K562 (cell line): ENCODE results near the gene RASSF10. TPM values are rescaled to one million over a fixed set of nuclear protein-coding genes. Genes with fewer than 3 reads are reported as not detected.

Experiments used
- ATF7 ChIP-seq: fragments of 450-650 bp; IDR thresholded peaks from 2 replicates; pipeline ENCODE4 v1.7.1; 2014; ENCODE audit warnings: mild to moderate bottlenecking, moderate library complexity
- CBFA2T2 ChIP-seq: fragments of 450-650 bp; conservative IDR thresholded peaks from 2 replicates; pipeline ENCODE4 v1.6.1; 2017; ENCODE audit warnings: mild to moderate bottlenecking
- CREB1 ChIP-seq, 2 experiments: sonication (generic) in 1 of 2; formaldehyde crosslinking in 1 of 2; IDR thresholded peaks; 2 replicates each; pipeline versions ENCODE4 v1.6.1 to v1.8.0; 2012 to 2022; ENCODE audit warnings: inconsistent platforms in 1 of 2, mild to moderate bottlenecking in 1 of 2, missing genetic modification reagents in 1 of 2, moderate library complexity in 1 of 2
- EHMT2 ChIP-seq: fragments of 450-650 bp; IDR thresholded peaks from 2 replicates; pipeline ENCODE4 v1.6.1; 2018; ENCODE audit warnings: antibody characterized with exemption
- GATAD2B ChIP-seq: fragments of 450-650 bp; IDR thresholded peaks from 2 replicates; pipeline ENCODE4 v1.6.1; 2017; ENCODE audit warnings: mild to moderate bottlenecking, borderline replicate concordance
- HIVEP1 ChIP-seq: fragments of 250-450 bp; sonication (Bioruptor Pico); IDR thresholded peaks from 2 replicates; pipeline ENCODE4 v1.4.0; 2020; ENCODE audit warnings: mild to moderate bottlenecking
- HLTF ChIP-seq: fragments of 450-650 bp; IDR thresholded peaks from 2 replicates; pipeline ENCODE4 v1.6.1; 2016
- IRF2 ChIP-seq: sonication (generic); formaldehyde crosslinking; IDR thresholded peaks from 2 replicates; pipeline ENCODE4 v1.8.1; 2022; ENCODE audit warnings: mild to moderate bottlenecking, missing genetic modification reagents
- MTA2 ChIP-seq: fragments of 450-650 bp; IDR thresholded peaks from 2 replicates; pipeline ENCODE4 v1.6.1; 2016; ENCODE audit warnings: low read depth
- NCOA1 ChIP-seq: fragments of 450-650 bp; IDR thresholded peaks from 2 replicates; pipeline ENCODE4 v1.6.1; 2016; ENCODE audit warnings: low read depth
- PML ChIP-seq: IDR thresholded peaks from 2 replicates; pipeline ENCODE4 v1.6.1; 2012; ENCODE audit warnings: low read length, inconsistent platforms
- POLR2B ChIP-seq: fragments of 450-650 bp; IDR thresholded peaks from 2 replicates; pipeline ENCODE4 v1.6.1; 2018; ENCODE audit warnings: low read depth; ENCODE audit not compliant: partially characterized antibody
- SMAD1 ChIP-seq: fragments of 150-350 bp; IDR thresholded peaks from 2 replicates; pipeline ENCODE4 v1.6.1; 2014; ENCODE audit warnings: low read length, low read depth; ENCODE audit not compliant: partially characterized antibody
- SP2 ChIP-seq: IDR thresholded peaks from 2 replicates; pipeline ENCODE4 v1.6.1; 2011; ENCODE audit warnings: mild to moderate bottlenecking, low read depth, low read length, moderate library complexity; ENCODE audit not compliant: poor library complexity, severe bottlenecking; ENCODE audit errors: extremely low read depth
- TAL1 ChIP-seq: fragments of 450-650 bp; IDR thresholded peaks from 2 replicates; pipeline ENCODE4 v1.6.1; 2016; ENCODE audit warnings: mild to moderate bottlenecking
- THRAP3 ChIP-seq: fragments of 450-650 bp; IDR thresholded peaks from 2 replicates; pipeline ENCODE4 v1.6.1; 2016; ENCODE audit warnings: mild to moderate bottlenecking, inconsistent platforms, borderline replicate concordance
- ZFX ChIP-seq: sonication (generic); formaldehyde crosslinking; IDR thresholded peaks from 2 replicates; pipeline ENCODE4 v1.8.0; 2022; ENCODE audit warnings: mild to moderate bottlenecking, missing genetic modification reagents, moderate library complexity
- ZNF512 ChIP-seq: IDR thresholded peaks from 2 replicates; pipeline ENCODE4 v1.6.1; 2016; ENCODE audit warnings: missing genetic modification characterization, missing compliant biosample characterization
- ZNF707 ChIP-seq: fragments of 250-450 bp; sonication (Bioruptor Pico); conservative IDR thresholded peaks from 2 replicates; pipeline ENCODE4 v1.8.0; 2022; ENCODE audit warnings: inconsistent platforms, mild to moderate bottlenecking, moderate library complexity
- polyA plus RNA-seq, 8 experiments: library from polyadenylated mRNA; depleted of rRNA in 4 of 8; stranded (reverse) in 5 of 8; unstranded in 3 of 8; fragments of >200 nt; fragmentation: Nextera tagmentation in 2 of 8; fragmentation: Illumina TruSeq in 1 of 8; extraction: Ambion mirVana in 2 of 8; extraction: Trizol in 1 of 8; gene quantifications; 2 replicates each; pipeline versions ENCODE4 v1.2.1 to v1.2.3, GENCODE V29; 2011 to 2014; ENCODE audit warnings: inconsistent platforms in 1 of 8, missing spikeins in 1 of 8
- total RNA-seq, 7 experiments: library from RNA; depleted of rRNA in 6 of 7; stranded (reverse); fragments of >200 nt in 6 of 7; fragmentation: Illumina TruSeq in 2 of 7; extraction: Trizol in 2 of 7; gene quantifications; 2 replicates each; pipeline versions ENCODE4 v1.2.1 to v1.2.3, GENCODE V29; 2011 to 2021; ENCODE audit warnings: low replicate concordance in 1 of 7
- TF ChIP-seq, protein P1 (sequence below): sonication (generic); formaldehyde crosslinking; IDR thresholded peaks from 2 replicates; pipeline ENCODE4 v1.8.1; 2022; ENCODE audit warnings: missing genetic modification reagents
- TF ChIP-seq, protein P2 (sequence below): fragments of 450-650 bp; IDR thresholded peaks from 2 replicates; pipeline ENCODE4 v1.6.1; 2016; ENCODE audit warnings: low read depth, mild to moderate bottlenecking, moderate library complexity
- TF ChIP-seq, protein P3 (sequence below): fragments of 250-450 bp; sonication (Bioruptor Pico); IDR thresholded peaks from 2 replicates; pipeline ENCODE4 v1.4.0; 2020; ENCODE audit warnings: mild to moderate bottlenecking
- TF ChIP-seq, protein P4 (sequence below): fragments of 250-450 bp; sonication (Bioruptor Pico); IDR thresholded peaks from 2 replicates; pipeline ENCODE4 v1.6.1; 2021; ENCODE audit warnings: mild to moderate bottlenecking
- TF ChIP-seq, protein P5 (sequence below), 2 experiments: fragments of 200-800 bp in 1 of 2; sonication (Bioruptor generic) in 1 of 2; sonication (generic) in 1 of 2; formaldehyde crosslinking in 1 of 2; IDR thresholded peaks in 1 of 2; conservative IDR thresholded peaks in 1 of 2; 2 replicates each; pipeline versions ENCODE4 v1.5.0 to v1.6.1; 2016 to 2020; ENCODE audit warnings: missing compliant biosample characterization in 1 of 2, missing genetic modification characterization in 1 of 2, missing genetic modification reagents in 1 of 2

The RASSF10 gene
- total and polyA plus RNA-seq, 9 of the 15 experiments (the other 6 are each of a cell fraction or from before 2014, with no cell fraction given), result not detected

- TF ChIP-seq ATF7 (no peak), CBFA2T2 (peak; percentile 66), NCOA1 (no peak), CREB1 (IDR thresholded peaks at IDR 0.05) (no peak), CREB1 (CRISPR knock-in tag; IDR thresholded peaks at IDR 0.05) (no peak), PML (no peak), MTA2 (no peak), TAL1 (peak; percentile 65), POLR2B (no peak), HLTF (no peak), SP2 (no peak), ZNF512 (tag) (no peak), IRF2 (CRISPR knock-in tag) (no peak), GATAD2B (no peak), THRAP3 (no peak), ZFX (CRISPR knock-in tag) (peak; percentile 40; the same call in 1 of the 2 replicates), SMAD1 (no peak), ZNF707 (no peak), EHMT2 (no peak), HIVEP1 (CRISPR knock-in tag) (no peak)
- TF ChIP-seq, protein P1, sequence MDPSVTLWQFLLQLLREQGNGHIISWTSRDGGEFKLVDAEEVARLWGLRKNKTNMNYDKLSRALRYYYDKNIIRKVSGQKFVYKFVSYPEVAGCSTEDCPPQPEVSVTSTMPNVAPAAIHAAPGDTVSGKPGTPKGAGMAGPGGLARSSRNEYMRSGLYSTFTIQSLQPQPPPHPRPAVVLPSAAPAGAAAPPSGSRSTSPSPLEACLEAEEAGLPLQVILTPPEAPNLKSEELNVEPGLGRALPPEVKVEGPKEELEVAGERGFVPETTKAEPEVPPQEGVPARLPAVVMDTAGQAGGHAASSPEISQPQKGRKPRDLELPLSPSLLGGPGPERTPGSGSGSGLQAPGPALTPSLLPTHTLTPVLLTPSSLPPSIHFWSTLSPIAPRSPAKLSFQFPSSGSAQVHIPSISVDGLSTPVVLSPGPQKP (CRISPR knock-in tag), result no peak
- TF ChIP-seq, protein P2, sequence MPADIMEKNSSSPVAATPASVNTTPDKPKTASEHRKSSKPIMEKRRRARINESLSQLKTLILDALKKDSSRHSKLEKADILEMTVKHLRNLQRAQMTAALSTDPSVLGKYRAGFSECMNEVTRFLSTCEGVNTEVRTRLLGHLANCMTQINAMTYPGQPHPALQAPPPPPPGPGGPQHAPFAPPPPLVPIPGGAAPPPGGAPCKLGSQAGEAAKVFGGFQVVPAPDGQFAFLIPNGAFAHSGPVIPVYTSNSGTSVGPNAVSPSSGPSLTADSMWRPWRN, result no peak
- TF ChIP-seq, protein P3, sequence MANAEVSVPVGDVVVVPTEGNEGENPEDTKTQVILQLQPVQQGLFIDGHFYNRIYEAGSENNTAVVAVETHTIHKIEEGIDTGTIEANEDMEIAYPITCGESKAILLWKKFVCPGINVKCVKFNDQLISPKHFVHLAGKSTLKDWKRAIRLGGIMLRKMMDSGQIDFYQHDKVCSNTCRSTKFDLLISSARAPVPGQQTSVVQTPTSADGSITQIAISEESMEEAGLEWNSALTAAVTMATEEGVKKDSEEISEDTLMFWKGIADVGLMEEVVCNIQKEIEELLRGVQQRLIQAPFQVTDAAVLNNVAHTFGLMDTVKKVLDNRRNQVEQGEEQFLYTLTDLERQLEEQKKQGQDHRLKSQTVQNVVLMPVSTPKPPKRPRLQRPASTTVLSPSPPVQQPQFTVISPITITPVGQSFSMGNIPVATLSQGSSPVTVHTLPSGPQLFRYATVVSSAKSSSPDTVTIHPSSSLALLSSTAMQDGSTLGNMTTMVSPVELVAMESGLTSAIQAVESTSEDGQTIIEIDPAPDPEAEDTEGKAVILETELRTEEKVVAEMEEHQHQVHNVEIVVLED (CRISPR knock-in tag), result no peak
- TF ChIP-seq, protein P4, sequence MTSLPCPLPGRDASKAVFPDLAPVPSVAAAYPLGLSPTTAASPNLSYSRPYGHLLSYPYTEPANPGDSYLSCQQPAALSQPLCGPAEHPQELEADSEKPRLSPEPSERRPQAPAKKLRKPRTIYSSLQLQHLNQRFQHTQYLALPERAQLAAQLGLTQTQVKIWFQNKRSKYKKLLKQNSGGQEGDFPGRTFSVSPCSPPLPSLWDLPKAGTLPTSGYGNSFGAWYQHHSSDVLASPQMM (CRISPR knock-in tag), result no peak
- TF ChIP-seq, protein P5, sequence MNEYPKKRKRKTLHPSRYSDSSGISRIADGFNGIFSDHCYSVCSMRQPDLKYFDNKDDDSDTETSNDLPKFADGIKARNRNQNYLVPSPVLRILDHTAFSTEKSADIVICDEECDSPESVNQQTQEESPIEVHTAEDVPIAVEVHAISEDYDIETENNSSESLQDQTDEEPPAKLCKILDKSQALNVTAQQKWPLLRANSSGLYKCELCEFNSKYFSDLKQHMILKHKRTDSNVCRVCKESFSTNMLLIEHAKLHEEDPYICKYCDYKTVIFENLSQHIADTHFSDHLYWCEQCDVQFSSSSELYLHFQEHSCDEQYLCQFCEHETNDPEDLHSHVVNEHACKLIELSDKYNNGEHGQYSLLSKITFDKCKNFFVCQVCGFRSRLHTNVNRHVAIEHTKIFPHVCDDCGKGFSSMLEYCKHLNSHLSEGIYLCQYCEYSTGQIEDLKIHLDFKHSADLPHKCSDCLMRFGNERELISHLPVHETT (CRISPR knock-in tag; conservative IDR thresholded peaks at IDR 0.05 in 1 of 2, IDR thresholded peaks at IDR 0.05 in 1 of 2), result no peak
Observed at GRCh38 chr11:12997168-12997567, 11.9 kb upstream of the RASSF10 start (continued).
